Measurements from ENCODE around the gene UBE2L3. TPM values are rescaled to one million over a fixed set of nuclear protein-coding genes. Genes with fewer than 3 reads are reported as not detected.
"Not testable (repeated sequence)": the region's sequence is repeated elsewhere in the genome, so short reads cannot be mapped to it uniquely, and the experiment has no call there.

Gene UBE2L3
- total RNA-seq, 5 donors from 2014 or later (not counting 1 experiment from before 2014, with no cell fraction given), result 28.4 to 38.7 (median 34.3) TPM

DNA sequence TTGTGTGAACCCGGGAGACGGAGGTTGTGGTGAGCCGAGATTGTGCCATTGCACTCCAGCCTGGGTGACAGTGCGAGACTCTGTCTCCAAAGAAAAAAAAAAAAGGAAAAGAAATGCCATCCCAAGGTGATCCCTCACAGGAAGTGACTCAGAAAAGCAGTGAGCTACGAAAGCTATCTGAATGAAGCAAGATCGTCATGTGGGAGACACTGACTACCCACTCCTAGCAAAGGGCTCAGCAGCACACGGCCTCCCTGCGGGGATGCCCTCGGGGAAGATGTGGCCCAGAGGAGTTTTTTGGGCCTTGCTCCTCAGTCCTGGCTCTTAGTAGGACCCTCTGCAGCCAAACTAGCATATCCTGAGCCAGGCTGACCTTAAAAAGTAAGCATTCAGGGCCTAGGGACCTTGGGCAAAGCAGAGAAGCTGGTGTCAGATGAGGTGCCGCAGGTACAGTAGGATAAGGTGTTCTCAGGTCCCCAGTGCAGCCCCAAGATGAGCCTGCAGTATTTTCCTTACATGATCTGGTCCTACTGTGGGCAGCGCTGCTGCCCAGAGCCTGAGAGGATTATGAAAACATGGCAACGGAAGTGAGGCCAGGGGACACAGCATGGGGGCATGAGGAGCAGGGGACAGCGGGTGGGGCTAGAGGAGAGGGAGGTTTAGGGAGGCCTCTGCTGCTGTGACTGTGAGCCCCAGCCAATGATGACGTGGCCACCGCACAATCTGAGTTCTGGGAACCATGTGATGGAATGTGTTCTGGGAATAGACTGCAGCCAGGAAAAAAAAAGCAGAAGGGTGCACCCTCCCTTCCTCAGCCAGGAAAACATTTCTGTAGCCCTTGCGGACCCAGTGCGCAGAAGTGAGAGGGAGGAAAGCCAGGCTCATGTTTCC lies 22.8 kb upstream of the UBE2L3 start:
- not testable (repeated sequence) for H3K27me3 Mint-ChIP-seq

DNA sequence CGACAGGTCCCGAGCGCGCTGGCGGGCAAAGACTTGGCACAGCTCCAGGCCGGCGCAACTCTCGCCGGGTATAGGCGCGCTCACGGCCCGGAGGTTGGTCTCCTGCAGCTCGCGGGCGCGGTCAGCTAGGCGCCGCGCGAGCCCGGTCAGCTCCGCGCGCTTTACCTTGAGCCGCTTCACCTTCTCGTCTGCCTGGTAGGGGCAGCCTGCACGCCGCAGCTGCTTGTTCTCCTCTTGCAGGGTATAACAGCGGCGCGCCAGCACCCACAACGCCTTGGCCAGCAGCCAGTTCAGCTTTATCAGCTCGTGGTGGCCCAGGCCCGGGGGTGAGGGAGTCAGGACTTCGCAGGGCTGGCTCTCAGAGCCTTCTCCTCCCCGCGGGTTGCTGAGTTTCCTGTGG lies 18.0 kb upstream of the UBE2L3 start:
- H3K27me3 Mint-ChIP-seq; H3K27ac ChIP-seq (ENCODE audit: low read length); H3K4me3 ChIP-seq (ENCODE audit: control insufficient read depth in 1 of 2, extremely low read depth in 1 of 2, low read length in 1 of 2); H3K4me1 Mint-ChIP-seq; CTCF ChIA-PET; H3K9me3 Mint-ChIP-seq; H3K36me3 ChIP-seq (ENCODE audit: control insufficient read depth in 2 of 2, extremely low read depth in 1 of 2, insufficient read depth in 1 of 2, low read length in 1 of 2); H3K4me3 Mint-ChIP-seq; H3K4me1 ChIP-seq (ENCODE audit: control insufficient read depth in 1 of 2, extremely low read depth in 1 of 2, insufficient read depth in 2 of 2, low read length in 2 of 2); H3K36me3 Mint-ChIP-seq; H3K27me3 ChIP-seq (replicated peaks in 1 of 2; ENCODE audit: control insufficient read depth in 2 of 2, extremely low read depth in 1 of 2, insufficient read depth in 2 of 2, low read length in 1 of 2); H3K9me3 ChIP-seq; H3K27ac Mint-ChIP-seq; DNase-seq; POLR2A ChIA-PET: not testable (repeated sequence)
- ATAC-seq (replicated peaks in 1 of 4), result peak; percentile 44 to 61 (median 54)
- no CpG with 5 or more reads among the region's 38 CpGs for WGBS (ENCODE audit: insufficient coverage)

More for the DNA sequence above, 22.8 kb upstream of the UBE2L3 start:
- H3K4me1 Mint-ChIP-seq; CTCF ChIA-PET; H3K27ac ChIP-seq (ENCODE audit: low read length); H3K9me3 ChIP-seq; POLR2A ChIA-PET; H3K4me1 ChIP-seq (ENCODE audit: control insufficient read depth in 1 of 2, extremely low read depth in 1 of 2, insufficient read depth in 2 of 2, low read length in 2 of 2); H3K4me3 Mint-ChIP-seq; H3K27me3 ChIP-seq (replicated peaks in 1 of 2; ENCODE audit: control insufficient read depth in 2 of 2, extremely low read depth in 1 of 2, insufficient read depth in 2 of 2, low read length in 1 of 2); H3K9me3 Mint-ChIP-seq; H3K27ac Mint-ChIP-seq; H3K4me3 ChIP-seq (ENCODE audit: control insufficient read depth in 1 of 2, extremely low read depth in 1 of 2, low read length in 1 of 2); H3K36me3 Mint-ChIP-seq; ATAC-seq (replicated peaks in 1 of 4); H3K36me3 ChIP-seq (ENCODE audit: control insufficient read depth in 2 of 2, extremely low read depth in 1 of 2, insufficient read depth in 1 of 2, low read length in 1 of 2): not testable (repeated sequence)
- WGBS (ENCODE audit: insufficient coverage), result no CpG with 5 or more reads among the region's 17 CpGs
- DNase-seq, result peak in 1 of 35 experiments; percentile 20

DNA sequence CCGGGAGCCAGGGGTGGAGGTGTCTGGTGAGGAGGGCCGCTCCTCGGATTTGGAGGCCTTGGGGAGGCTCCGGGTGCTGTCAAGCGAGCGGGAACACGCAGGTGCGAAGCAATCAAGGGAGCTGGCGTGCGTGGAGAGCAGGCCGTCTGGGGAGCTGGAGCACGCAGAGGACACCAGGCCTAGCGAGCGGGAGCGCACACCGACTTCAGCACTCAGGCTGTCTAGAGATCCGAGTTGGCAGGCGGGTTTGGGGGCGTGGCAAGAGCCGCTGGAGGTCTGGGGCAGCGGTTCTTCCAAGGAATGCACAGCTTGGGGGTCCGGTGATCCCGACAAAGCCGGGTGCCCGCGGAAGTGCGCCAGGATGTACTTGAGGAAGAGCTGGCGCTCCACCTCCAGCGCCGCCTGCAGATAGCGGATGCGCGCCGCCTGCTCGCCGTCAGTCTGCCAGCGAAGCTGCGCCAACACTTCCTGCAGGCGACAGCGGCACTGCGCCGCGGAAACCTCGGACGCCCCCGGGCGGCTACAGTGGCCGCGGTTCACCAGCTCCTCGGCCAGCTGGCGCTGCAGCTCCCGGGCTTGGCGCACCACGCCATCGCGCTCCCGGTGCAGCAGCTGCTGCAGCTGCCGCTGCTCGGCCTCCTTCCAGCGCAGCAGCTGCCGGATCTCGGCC lies 17.4 kb upstream of the UBE2L3 start:
- H3K9me3 Mint-ChIP-seq; CTCF ChIA-PET; H3K27me3 ChIP-seq (replicated peaks in 1 of 2; ENCODE audit: control insufficient read depth in 2 of 2, extremely low read depth in 1 of 2, insufficient read depth in 2 of 2, low read length in 1 of 2); H3K27ac Mint-ChIP-seq; POLR2A ChIA-PET; H3K36me3 Mint-ChIP-seq; H3K9me3 ChIP-seq; H3K4me3 ChIP-seq (ENCODE audit: control insufficient read depth in 1 of 2, extremely low read depth in 1 of 2, low read length in 1 of 2); DNase-seq; H3K4me3 Mint-ChIP-seq; H3K4me1 ChIP-seq (ENCODE audit: control insufficient read depth in 1 of 2, extremely low read depth in 1 of 2, insufficient read depth in 2 of 2, low read length in 2 of 2); H3K27ac ChIP-seq (ENCODE audit: low read length); H3K27me3 Mint-ChIP-seq; H3K4me1 Mint-ChIP-seq; H3K36me3 ChIP-seq (ENCODE audit: control insufficient read depth in 2 of 2, extremely low read depth in 1 of 2, insufficient read depth in 1 of 2, low read length in 1 of 2): not testable (repeated sequence)
- WGBS (ENCODE audit: insufficient coverage), result no CpG with 5 or more reads among the region's 62 CpGs
- ATAC-seq (replicated peaks in 1 of 4), result peak; percentile 82 to 84 (median 82)

DNA sequence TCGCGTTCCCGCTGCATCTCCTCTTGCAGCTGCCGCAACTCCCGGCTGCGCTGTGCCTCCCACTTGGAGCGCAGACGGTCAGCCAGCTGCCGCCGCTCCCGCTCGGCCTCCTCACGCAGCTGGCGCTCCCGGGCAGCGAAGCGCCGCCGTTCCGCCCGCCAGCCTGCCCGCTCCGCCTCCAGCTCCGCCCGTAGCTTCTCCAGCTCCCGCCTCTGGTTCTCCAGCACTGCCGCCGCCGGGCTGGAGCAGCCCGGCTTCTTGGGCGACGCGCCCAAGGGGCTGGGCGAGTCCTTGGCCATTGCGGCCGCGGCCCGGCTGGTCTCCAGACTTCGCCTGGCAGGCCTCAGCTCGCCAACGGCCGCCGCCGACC lies 16.9 kb upstream of the UBE2L3 start:
- H3K4me1 Mint-ChIP-seq; H3K27me3 Mint-ChIP-seq; CTCF ChIA-PET; H3K27ac ChIP-seq (ENCODE audit: low read length); H3K27me3 ChIP-seq (replicated peaks in 1 of 2; ENCODE audit: control insufficient read depth in 2 of 2, extremely low read depth in 1 of 2, insufficient read depth in 2 of 2, low read length in 1 of 2); H3K36me3 ChIP-seq (ENCODE audit: control insufficient read depth in 2 of 2, extremely low read depth in 1 of 2, insufficient read depth in 1 of 2, low read length in 1 of 2); H3K9me3 ChIP-seq; H3K27ac Mint-ChIP-seq; H3K4me3 Mint-ChIP-seq; H3K4me3 ChIP-seq (ENCODE audit: control insufficient read depth in 1 of 2, extremely low read depth in 1 of 2, low read length in 1 of 2); H3K36me3 Mint-ChIP-seq; POLR2A ChIA-PET; H3K4me1 ChIP-seq (ENCODE audit: control insufficient read depth in 1 of 2, extremely low read depth in 1 of 2, insufficient read depth in 2 of 2, low read length in 2 of 2); DNase-seq; H3K9me3 Mint-ChIP-seq: not testable (repeated sequence)
- peak; percentile 25 to 36 (median 28) for ATAC-seq (replicated peaks in 1 of 4)
- WGBS (ENCODE audit: insufficient coverage), result no CpG with 5 or more reads among the region's 44 CpGs

DNA sequence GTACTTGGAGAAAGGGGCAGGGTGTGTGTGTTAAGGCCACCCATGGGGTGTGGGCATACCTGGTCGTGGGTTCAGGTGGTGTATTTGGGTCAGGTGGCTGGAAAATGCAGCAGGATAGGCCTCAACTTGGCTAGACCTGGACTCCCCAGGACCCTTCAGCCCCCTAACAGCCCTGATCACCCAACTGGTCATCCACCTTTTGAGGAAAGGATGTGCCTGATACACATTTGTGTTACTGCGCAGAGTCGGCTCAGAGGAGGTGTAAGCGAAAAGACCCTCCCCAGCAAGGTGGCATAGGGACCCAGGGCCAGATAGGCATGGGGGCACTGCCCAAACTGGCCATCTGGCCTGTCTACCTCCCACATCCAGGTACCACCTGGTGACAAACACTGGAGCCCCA lies 16.2 kb upstream of the UBE2L3 start, which contains the start of gene RIMBP3C:
RIMBP3C (minus strand) TSS at position 101 of the 400 bp plus-strand sequence. CDS start 485 bp downstream, outside the sequence.
- H3K4me1 Mint-ChIP-seq; H3K9me3 ChIP-seq; H3K27me3 ChIP-seq (replicated peaks in 1 of 2; ENCODE audit: control insufficient read depth in 2 of 2, extremely low read depth in 1 of 2, insufficient read depth in 2 of 2, low read length in 1 of 2); H3K36me3 Mint-ChIP-seq; ATAC-seq (replicated peaks in 1 of 4); H3K4me1 ChIP-seq (ENCODE audit: control insufficient read depth in 1 of 2, extremely low read depth in 1 of 2, insufficient read depth in 2 of 2, low read length in 2 of 2); POLR2A ChIA-PET; H3K27ac ChIP-seq (ENCODE audit: low read length); H3K36me3 ChIP-seq (ENCODE audit: control insufficient read depth in 2 of 2, extremely low read depth in 1 of 2, insufficient read depth in 1 of 2, low read length in 1 of 2); H3K9me3 Mint-ChIP-seq; DNase-seq; H3K4me3 Mint-ChIP-seq; H3K4me3 ChIP-seq (ENCODE audit: control insufficient read depth in 1 of 2, extremely low read depth in 1 of 2, low read length in 1 of 2); H3K27ac Mint-ChIP-seq; CTCF ChIA-PET; H3K27me3 Mint-ChIP-seq: not testable (repeated sequence)
- WGBS (ENCODE audit: insufficient coverage), result no CpG with 5 or more reads among the region's 4 CpGs

DNA sequence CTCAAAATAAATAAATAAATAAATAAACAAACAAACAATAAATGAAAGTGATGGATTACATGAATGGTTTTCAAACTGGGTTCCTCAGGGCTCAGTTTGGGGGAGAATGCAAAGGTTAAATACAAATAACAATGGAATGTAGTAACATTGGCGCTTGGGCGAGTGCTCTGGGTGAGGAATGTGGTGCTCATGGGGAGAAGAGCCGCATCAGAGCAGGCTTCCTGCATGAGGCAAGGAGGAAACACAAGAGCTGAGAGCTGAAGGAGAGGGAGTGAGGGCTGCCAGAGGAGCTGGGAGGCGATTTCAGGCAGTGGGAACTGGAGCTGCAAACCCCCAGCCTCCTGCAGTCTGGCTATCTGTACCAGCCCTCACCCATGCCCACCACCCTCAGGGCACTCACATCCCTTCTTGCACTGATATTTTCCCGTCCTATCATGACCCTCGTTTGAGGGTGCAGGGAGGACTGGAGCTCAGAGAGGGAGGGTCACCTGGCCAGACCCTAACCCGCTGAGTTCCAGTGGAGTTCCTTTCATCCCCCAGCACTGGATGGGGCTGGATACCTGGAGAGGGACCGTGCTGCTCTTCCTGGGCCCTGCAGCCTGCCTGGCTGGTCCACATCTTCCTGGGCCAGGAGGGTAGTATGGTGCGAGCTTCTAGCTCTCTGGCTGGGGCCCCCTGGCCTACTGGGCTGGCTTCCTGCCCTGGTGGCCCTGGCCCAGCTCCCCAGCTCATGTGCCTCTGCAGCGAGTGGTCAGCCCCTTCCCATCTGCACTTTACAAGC lies 8.0 kb upstream of the UBE2L3 start:
- ATAC-seq (replicated peaks in 1 of 4); H3K4me3 Mint-ChIP-seq; DNase-seq; H3K27ac ChIP-seq (ENCODE audit: low read length); H3K4me3 ChIP-seq (ENCODE audit: control insufficient read depth in 1 of 2, extremely low read depth in 1 of 2, low read length in 1 of 2); H3K4me1 Mint-ChIP-seq; H3K9me3 ChIP-seq; H3K27ac Mint-ChIP-seq; H3K4me1 ChIP-seq (ENCODE audit: control insufficient read depth in 1 of 2, extremely low read depth in 1 of 2, insufficient read depth in 2 of 2, low read length in 2 of 2); H3K9me3 Mint-ChIP-seq; H3K36me3 Mint-ChIP-seq; CTCF ChIA-PET; H3K36me3 ChIP-seq (ENCODE audit: control insufficient read depth in 2 of 2, extremely low read depth in 1 of 2, insufficient read depth in 1 of 2, low read length in 1 of 2); H3K27me3 ChIP-seq (replicated peaks in 1 of 2; ENCODE audit: control insufficient read depth in 2 of 2, extremely low read depth in 1 of 2, insufficient read depth in 2 of 2, low read length in 1 of 2); H3K27me3 Mint-ChIP-seq; POLR2A ChIA-PET: not testable (repeated sequence)
- 80% methylated on average over 1 of the region's 10 CpGs for WGBS (ENCODE audit: insufficient coverage)
